IPS-15b (cell line): ENCODE results near the gene UPF2.

Source experiments
- H3K27me3 ChIP-seq: one replicate; pipeline ENCODE4 v1.6.1; 2013; ENCODE audit warnings: low read length; ENCODE audit not compliant: control insufficient read depth, insufficient read depth
- H3K36me3 ChIP-seq: one replicate; pipeline ENCODE4 v1.6.1; 2013; ENCODE audit warnings: low read length; ENCODE audit not compliant: control insufficient read depth, insufficient read depth
- H3K4me1 ChIP-seq: one replicate; pipeline ENCODE4 v1.6.1; 2013; ENCODE audit warnings: mild to moderate bottlenecking, low read length; ENCODE audit not compliant: control insufficient read depth, insufficient read depth
- H3K4me3 ChIP-seq: one replicate; pipeline ENCODE4 v1.5.1; 2013; ENCODE audit warnings: low read depth, low read length
- H3K9ac ChIP-seq: one replicate; pipeline ENCODE4 v1.6.1; 2013; ENCODE audit warnings: low read depth, mild to moderate bottlenecking, low read length
- H3K9me3 ChIP-seq: one replicate; pipeline ENCODE4 v1.6.1; 2013; ENCODE audit warnings: mild to moderate bottlenecking, low read length; ENCODE audit not compliant: control insufficient read depth, insufficient read depth

Gene UPF2

DNA sequence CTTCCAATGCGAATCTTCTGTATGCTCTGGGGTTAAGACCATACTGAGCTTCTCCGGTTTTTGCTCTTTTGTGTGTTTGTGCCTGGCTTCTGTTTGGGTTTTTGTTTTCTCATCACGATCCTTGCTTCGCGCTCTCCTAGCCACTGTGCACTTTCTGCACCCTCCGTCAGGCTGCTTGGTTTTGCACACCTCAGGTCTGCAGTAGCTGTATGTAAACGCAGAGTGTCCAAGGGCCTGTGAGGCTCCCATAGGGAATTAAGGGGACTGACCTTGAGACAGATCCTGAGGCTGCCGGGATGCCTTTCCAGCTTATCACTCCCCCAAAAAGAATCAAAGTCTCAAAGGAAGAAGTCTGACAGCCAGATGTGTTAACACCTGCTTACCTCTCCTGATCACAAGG lies 124.2 kb downstream of the UPF2 start:
- H3K4me1 ChIP-seq = no peaks in the 10 kb centered on the region
- no peaks in the 10 kb centered on the region for H3K27me3 ChIP-seq
- no peaks in the 10 kb centered on the region for H3K9me3 ChIP-seq
- no peak overlapping the region for H3K9ac ChIP-seq
- H3K36me3 ChIP-seq = no peaks in the 10 kb centered on the region
- H3K4me3 ChIP-seq = no peak overlapping the region

DNA sequence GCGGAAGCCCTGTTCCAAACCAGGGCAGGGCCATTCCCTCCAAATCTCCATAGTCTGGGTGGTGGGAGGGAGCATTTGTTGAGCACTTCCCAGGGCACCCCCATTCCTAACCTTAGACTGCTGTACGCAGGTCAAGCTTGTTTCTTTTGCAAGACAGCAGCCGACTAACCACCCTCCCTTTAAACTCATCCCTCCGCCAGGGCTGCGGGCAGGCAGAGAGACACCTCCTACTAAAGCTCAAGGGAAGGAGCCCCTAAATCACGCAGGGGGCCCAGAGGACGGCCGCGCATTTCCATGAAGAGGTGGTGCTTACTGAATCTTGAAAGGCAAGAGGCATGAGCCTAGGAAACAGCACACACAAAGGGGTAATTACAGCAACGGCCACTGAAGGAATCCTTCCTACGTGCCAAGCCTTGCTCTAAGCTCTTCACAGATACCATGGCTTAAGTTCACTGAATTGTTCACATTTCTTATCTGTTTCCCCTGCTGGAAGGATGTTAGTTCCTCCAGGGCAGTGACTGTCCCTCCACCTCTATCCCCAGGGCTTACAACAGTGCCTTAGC lies 129.4 kb downstream of the UPF2 start:
- Histone ChIP-seq H3K36me3 (no peaks in the 10 kb centered on the region), H3K9ac (no peak overlapping the region), H3K4me3 (no peak overlapping the region), H3K27me3 (no peaks in the 10 kb centered on the region), H3K4me1 (peaks cover 3% of the 10 kb centered on the region), H3K9me3 (no peaks in the 10 kb centered on the region)

- no peak overlapping the region for H3K4me3 ChIP-seq
- H3K36me3 ChIP-seq = no peaks in the 10 kb centered on the region
- H3K27me3 ChIP-seq = no peaks in the 10 kb centered on the region
- H3K9me3 ChIP-seq = no peaks in the 10 kb centered on the region
- peaks cover 3% of the 10 kb centered on the region for H3K4me1 ChIP-seq
- no peak overlapping the region for H3K9ac ChIP-seq
These were observed 132.5 kb downstream of the UPF2 start for GRCh38 chr10:11910102-11910501.

DNA sequence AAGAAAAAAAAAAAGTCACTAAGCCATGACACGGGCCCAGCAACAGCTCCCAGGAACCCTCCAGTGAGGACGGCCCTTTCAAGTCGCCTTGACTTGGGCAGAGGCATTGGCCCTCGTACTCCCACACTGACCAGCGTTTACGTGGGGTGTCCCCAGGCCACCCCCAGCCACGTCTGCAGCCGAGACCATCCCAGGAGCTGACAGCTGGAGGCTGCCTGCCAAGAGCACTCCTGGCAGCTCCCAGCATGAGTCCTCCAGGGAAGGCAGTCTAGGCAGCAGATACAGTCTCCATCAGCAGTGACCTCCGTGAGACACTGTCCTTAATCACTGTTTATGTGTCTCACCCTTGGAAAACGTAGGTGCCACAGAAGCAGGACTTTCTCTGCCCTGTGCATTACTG lies 133.0 kb downstream of the UPF2 start:
- H3K4me1 ChIP-seq = peaks cover 3% of the 10 kb centered on the region
- no peaks in the 10 kb centered on the region for H3K36me3 ChIP-seq
- H3K9me3 ChIP-seq = no peaks in the 10 kb centered on the region
- no peak overlapping the region for H3K9ac ChIP-seq
- H3K27me3 ChIP-seq = no peaks in the 10 kb centered on the region
- no peak overlapping the region for H3K4me3 ChIP-seq

DNA sequence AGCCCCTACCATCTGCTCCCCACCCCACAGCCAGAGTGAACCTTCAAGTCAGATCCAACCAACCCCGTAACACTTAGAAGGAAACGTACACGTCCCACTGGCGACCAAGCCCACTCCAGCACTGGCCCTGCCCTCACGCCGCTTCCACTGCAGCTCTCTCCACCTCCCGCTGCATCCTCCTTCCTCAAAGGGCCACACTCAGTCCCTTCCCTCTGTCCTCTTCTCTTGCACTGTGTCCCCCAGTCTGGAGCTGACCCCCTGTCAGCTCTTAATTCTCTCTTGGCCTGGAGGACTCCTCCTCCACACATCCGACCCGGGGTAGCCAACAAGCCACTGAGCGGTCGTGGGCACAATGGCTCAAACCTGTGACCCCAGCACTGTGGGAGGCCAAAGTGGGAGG lies 133.6 kb downstream of the UPF2 start:
- Histone ChIP-seq H3K27me3 (no peaks in the 10 kb centered on the region), H3K9me3 (no peaks in the 10 kb centered on the region), H3K36me3 (no peaks in the 10 kb centered on the region), H3K4me3 (no peak overlapping the region), H3K9ac (no peak overlapping the region), H3K4me1 (peaks cover 3% of the 10 kb centered on the region)

DNA sequence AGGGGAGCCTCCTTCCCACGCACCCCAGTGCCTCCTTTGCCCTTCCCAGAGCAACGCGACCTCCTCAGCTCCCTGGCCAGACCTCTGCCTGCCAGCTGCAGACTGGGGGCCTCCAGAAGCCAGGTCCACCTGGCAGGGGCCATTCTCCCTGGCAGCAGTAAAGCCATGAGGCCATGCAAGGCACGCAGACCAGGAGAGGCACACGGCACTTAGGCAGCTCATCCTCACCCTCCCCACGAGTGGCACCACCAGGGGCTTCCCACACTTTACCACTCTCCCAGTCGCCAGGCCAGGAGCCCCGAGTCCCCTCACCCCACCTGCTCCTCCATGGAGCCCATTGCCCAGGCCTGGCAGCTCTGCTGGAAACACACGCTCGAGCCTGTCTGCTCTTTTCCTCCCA lies 134.1 kb downstream of the UPF2 start:
- H3K9me3 ChIP-seq = no peaks in the 10 kb centered on the region

DNA sequence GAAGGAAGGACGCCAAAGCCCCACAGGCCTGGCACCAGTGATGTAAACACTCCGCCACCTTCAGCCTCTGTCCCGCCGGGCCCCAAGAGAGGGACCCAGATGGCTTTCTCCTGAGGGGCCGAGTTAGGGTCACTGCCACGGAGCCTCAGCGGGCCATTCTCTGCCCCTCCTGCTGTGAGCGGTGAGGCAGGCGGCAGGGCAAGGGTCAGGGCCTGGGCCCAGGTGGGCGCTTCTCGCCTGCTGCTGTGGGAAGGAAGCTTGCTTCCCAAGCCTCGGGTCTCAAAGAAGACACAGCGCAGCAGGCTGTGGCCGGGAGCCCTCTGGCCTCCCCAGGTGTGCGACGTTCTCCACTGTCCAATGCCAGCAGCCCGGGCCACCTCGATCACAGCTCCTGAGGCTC lies 134.7 kb downstream of the UPF2 start:
- Histone ChIP-seq H3K4me1 (peaks cover 3% of the 10 kb centered on the region), H3K36me3 (no peaks in the 10 kb centered on the region), H3K9me3 (no peaks in the 10 kb centered on the region), H3K27me3 (no peaks in the 10 kb centered on the region), H3K9ac (no peak overlapping the region), H3K4me3 (no peak overlapping the region)

More for the DNA sequence above, 134.1 kb downstream of the UPF2 start:
- H3K4me3 ChIP-seq = no peak overlapping the region
- no peak overlapping the region for H3K9ac ChIP-seq
- H3K36me3 ChIP-seq = no peaks in the 10 kb centered on the region
- peaks cover 3% of the 10 kb centered on the region for H3K4me1 ChIP-seq
- H3K27me3 ChIP-seq = no peaks in the 10 kb centered on the region

GRCh38 chr10:11906714-11907113 lies 135.9 kb downstream of the UPF2 start:
- Histone ChIP-seq H3K9ac (no peak overlapping the region), H3K9me3 (no peaks in the 10 kb centered on the region), H3K36me3 (no peaks in the 10 kb centered on the region), H3K4me3 (no peak overlapping the region), H3K27me3 (no peaks in the 10 kb centered on the region), H3K4me1 (no peaks in the 10 kb centered on the region)

DNA sequence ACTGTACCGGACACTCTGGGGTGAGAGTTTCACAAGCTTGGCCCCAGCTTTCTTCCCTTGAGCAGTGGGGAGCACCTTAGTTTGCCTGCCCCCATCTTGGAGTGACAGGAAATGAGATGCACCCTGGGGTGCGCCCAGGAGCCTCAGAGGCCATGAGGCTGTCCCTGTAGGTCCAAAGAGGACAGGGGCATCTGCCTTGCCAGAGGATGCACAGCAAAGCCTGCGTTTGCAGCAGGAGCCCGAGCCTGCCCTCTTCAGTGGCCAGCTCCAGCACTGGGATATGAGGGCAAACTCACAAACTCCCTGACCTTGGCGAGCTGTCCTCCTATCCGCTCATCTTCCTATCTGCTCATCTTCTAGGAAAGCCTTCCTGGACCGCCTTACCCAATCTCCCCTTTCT lies 140.0 kb downstream of the UPF2 start:
- Histone ChIP-seq H3K4me3 (no peak overlapping the region), H3K27me3 (no peaks in the 10 kb centered on the region), H3K36me3 (no peaks in the 10 kb centered on the region), H3K9me3 (no peaks in the 10 kb centered on the region), H3K9ac (no peak overlapping the region), H3K4me1 (no peaks in the 10 kb centered on the region)

GRCh38 chr10:11901833-11902475 lies 140.7 kb downstream of the UPF2 start:
- H3K4me1 ChIP-seq = no peaks in the 10 kb centered on the region
- no peaks in the 10 kb centered on the region for H3K27me3 ChIP-seq
- no peaks in the 10 kb centered on the region for H3K36me3 ChIP-seq
- H3K9me3 ChIP-seq = no peaks in the 10 kb centered on the region
- no peak overlapping the region for H3K4me3 ChIP-seq
- no peak overlapping the region for H3K9ac ChIP-seq

DNA sequence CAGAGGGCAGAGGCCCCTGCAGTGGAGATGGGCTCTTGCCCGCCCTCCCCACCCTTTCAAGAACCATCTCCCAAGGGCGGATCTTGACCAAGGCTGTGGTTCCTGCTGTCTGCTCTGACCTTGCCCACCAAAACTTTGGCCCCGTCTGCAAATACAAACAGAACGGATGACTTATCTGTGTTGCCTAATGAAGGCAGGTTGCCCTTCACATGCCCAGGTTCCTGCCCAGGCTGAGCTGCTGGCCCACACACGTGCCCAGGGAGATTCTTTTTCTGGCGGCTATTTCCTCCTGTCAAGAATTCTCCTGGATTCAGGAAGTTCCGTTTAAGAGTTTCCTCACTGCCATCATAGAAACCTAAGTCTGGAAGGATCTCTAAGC lies 141.2 kb downstream of the UPF2 start:
- H3K27me3 ChIP-seq = no peaks in the 10 kb centered on the region
- H3K4me1 ChIP-seq = no peaks in the 10 kb centered on the region
- no peaks in the 10 kb centered on the region for H3K9me3 ChIP-seq
- no peak overlapping the region for H3K9ac ChIP-seq
- no peaks in the 10 kb centered on the region for H3K36me3 ChIP-seq
- no peak overlapping the region for H3K4me3 ChIP-seq

- Histone ChIP-seq H3K4me1 (no peaks in the 10 kb centered on the region), H3K4me3 (no peak overlapping the region), H3K9me3 (no peaks in the 10 kb centered on the region), H3K27me3 (no peaks in the 10 kb centered on the region), H3K36me3 (no peaks in the 10 kb centered on the region), H3K9ac (no peak overlapping the region)
These were observed 141.6 kb downstream of the UPF2 start for GRCh38 chr10:11901036-11901301.
